HT1080 (cell line): ENCODE measurements around the gene MBD3L1. TPM values are rescaled to one million over a fixed set of nuclear protein-coding genes. Genes with fewer than 3 reads are reported as not detected.

Source experiments
- DNase-seq: peaks from one replicate; pipeline ENCODE4 v3.0.0-alpha.2; 2015; ENCODE audit warnings: low read depth
- total RNA-seq: library from RNA; depleted of rRNA; stranded (reverse); fragments of >200 nt; shearing (Covaris generic); gene quantifications from 2 replicates; pipeline ENCODE4 v1.2.3, GENCODE V29; 2014; rRNA removed

MBD3L1 gene
- total RNA-seq, 1 experiment from 2014 or later: not detected

GRCh38 chr19:8880868-8881488 lies 48.8 kb downstream of the MBD3L1 start:
- no peak for DNase-seq

- no peak for DNase-seq
Observed at GRCh38 chr19:8881512-8881911, 49.3 kb downstream of the MBD3L1 start.

- DNase-seq: no peak
Observed at GRCh38 chr19:8884416-8884815, 52.2 kb downstream of the MBD3L1 start.

GRCh38 chr19:8887364-8887763 lies 55.2 kb downstream of the MBD3L1 start:
- no peak for DNase-seq

- no peak for DNase-seq
Observed at GRCh38 chr19:8890260-8890659, 58.1 kb downstream of the MBD3L1 start.

Other genes starting within 250 kb of the MBD3L1 start
- gene ADAMTS10, start 221.7 kb upstream of the MBD3L1 start, total RNA-seq: not detected in 2 replicates
- not detected in 2 replicates for gene NFILZ, start 201.7 kb upstream of the MBD3L1 start, total RNA-seq
- gene ACTL9, start 133.6 kb upstream of the MBD3L1 start, total RNA-seq: not detected in 2 replicates
- gene OR2Z1, start 110.7 kb upstream of the MBD3L1 start, total RNA-seq: not detected in 2 replicates
- gene ZNF558, start 73 bp upstream of the MBD3L1 start, total RNA-seq: 0.11 and 0.13 TPM in 2 replicates
- not detected in 2 replicates for gene MUC16, start 178.0 kb downstream of the MBD3L1 start, total RNA-seq